Liver (tissue), 9 donors: ENCODE measurements around the gene CLCN4. TPM values are rescaled to one million over a fixed set of nuclear protein-coding genes. Genes with fewer than 3 reads are reported as not detected.

Experiments
- DNase-seq: peaks from one replicate; pipeline ENCODE4 v3.0.0-alpha.2; 2017; ENCODE audit warnings: low spot score
- H3K27ac ChIP-seq, 2 donors: one replicate each; pipeline ENCODE4 v1.7.0; 2013; ENCODE audit warnings: inconsistent platforms in 2 of 2, low read length in 2 of 2, control low read depth in 1 of 2, low read depth in 1 of 2, mild to moderate bottlenecking in 1 of 2
- H3K27me3 ChIP-seq, 4 donors: one replicate each; pipeline versions ENCODE4 v1.6.1 to v1.7.0; 2013; ENCODE audit warnings: low read length in 3 of 4, inconsistent platforms in 1 of 4, mild to moderate bottlenecking in 1 of 4, moderate library complexity in 1 of 4; ENCODE audit not compliant: control insufficient read depth in 4 of 4, insufficient read depth in 4 of 4
- H3K36me3 ChIP-seq, 4 donors: one replicate each; pipeline versions ENCODE4 v1.6.1 to v1.7.0; 2013; ENCODE audit warnings: low read length in 3 of 4, mild to moderate bottlenecking in 3 of 4, low read depth in 1 of 4, moderate library complexity in 1 of 4; ENCODE audit not compliant: control insufficient read depth in 4 of 4, insufficient read depth in 3 of 4
- H3K4me1 ChIP-seq, 4 donors: one replicate each; pipeline versions ENCODE4 v1.6.1 to v1.7.0; 2013; ENCODE audit warnings: low read length in 3 of 4, mild to moderate bottlenecking in 3 of 4, moderate library complexity in 1 of 4; ENCODE audit not compliant: control insufficient read depth in 4 of 4, insufficient read depth in 4 of 4
- H3K4me3 ChIP-seq, 3 donors: one replicate each; pipeline versions ENCODE4 v1.6.1 to v1.7.0; 2013; ENCODE audit warnings: low read length in 3 of 3, control low read depth in 1 of 3, low read depth in 1 of 3, mild to moderate bottlenecking in 1 of 3
- H3K9ac ChIP-seq, 2 donors: one replicate each; pipeline ENCODE4 v1.7.0; 2013; ENCODE audit warnings: low read length in 2 of 2, mild to moderate bottlenecking in 2 of 2, moderate library complexity in 2 of 2, control low read depth in 1 of 2, low read depth in 1 of 2
- H3K9me3 ChIP-seq, 4 donors: one replicate each; pipeline versions ENCODE4 v1.6.1 to v1.7.0; 2013; ENCODE audit warnings: low read length in 3 of 4; ENCODE audit not compliant: control insufficient read depth in 4 of 4
- ATF3 ChIP-seq: IDR thresholded peaks from 2 replicates; pipeline ENCODE4 v1.6.1; 2016; ENCODE audit warnings: antibody characterized with exemption
- EGR1 ChIP-seq, 2 donors: IDR thresholded peaks; 2 replicates each; pipeline ENCODE4 v1.6.1; 2016 to 2018; ENCODE audit warnings: antibody characterized with exemption in 2 of 2, low read depth in 2 of 2
- FOXA1 ChIP-seq: IDR thresholded peaks from 2 replicates; pipeline ENCODE4 v1.6.1; 2016; ENCODE audit warnings: antibody characterized with exemption
- FOXA2 ChIP-seq: IDR thresholded peaks from 2 replicates; pipeline ENCODE4 v1.6.1; 2016; ENCODE audit warnings: antibody characterized with exemption
- GABPA ChIP-seq, 2 donors: IDR thresholded peaks in 1 of 2; conservative IDR thresholded peaks in 1 of 2; 2 replicates each; pipeline ENCODE4 v1.6.1; 2016; ENCODE audit warnings: antibody characterized with exemption in 2 of 2, mild to moderate bottlenecking in 1 of 2, moderate library complexity in 1 of 2
- HNF4A ChIP-seq, 2 donors: conservative IDR thresholded peaks; 2 replicates each; pipeline ENCODE4 v1.6.1; 2016; ENCODE audit warnings: antibody characterized with exemption in 2 of 2, mild to moderate bottlenecking in 2 of 2
- HNF4G ChIP-seq: IDR thresholded peaks from 2 replicates; pipeline ENCODE4 v1.6.1; 2016; ENCODE audit warnings: antibody characterized with exemption
- MAX ChIP-seq: IDR thresholded peaks from 2 replicates; pipeline ENCODE4 v1.6.1; 2016; ENCODE audit warnings: antibody characterized with exemption
- NR2F2 ChIP-seq: IDR thresholded peaks from 2 replicates; pipeline ENCODE4 v1.6.1; 2016; ENCODE audit warnings: antibody characterized with exemption
- RAD21 ChIP-seq, 2 donors: IDR thresholded peaks; 2 replicates each; pipeline ENCODE4 v1.6.1; 2016; ENCODE audit warnings: antibody characterized with exemption in 2 of 2, mild to moderate bottlenecking in 2 of 2
- REST ChIP-seq: IDR thresholded peaks from 2 replicates; pipeline ENCODE4 v1.6.1; 2016; ENCODE audit warnings: antibody characterized with exemption, mild to moderate bottlenecking
- RXRA ChIP-seq, 2 donors: IDR thresholded peaks; 2 replicates each; pipeline ENCODE4 v1.6.1; 2017 to 2018; ENCODE audit warnings: antibody characterized with exemption in 2 of 2, mild to moderate bottlenecking in 1 of 2
- SP1 ChIP-seq: IDR thresholded peaks from 2 replicates; pipeline ENCODE4 v1.6.1; 2018; ENCODE audit warnings: antibody characterized with exemption, mild to moderate bottlenecking
- TAF1 ChIP-seq: conservative IDR thresholded peaks from 2 replicates; pipeline ENCODE4 v1.6.1; 2016; ENCODE audit warnings: antibody characterized with exemption, mild to moderate bottlenecking
- YY1 ChIP-seq: IDR thresholded peaks from 2 replicates; pipeline ENCODE4 v1.6.1; 2016; ENCODE audit warnings: antibody characterized with exemption, mild to moderate bottlenecking
- ZBTB33 ChIP-seq: IDR thresholded peaks from 2 replicates; pipeline ENCODE4 v1.6.1; 2016; ENCODE audit warnings: antibody characterized with exemption
- whole genome bisulfite sequencing: extraction: QIAGEN DNeasy Blood & Tissue Kit; methylation state at CpG from one replicate; pipeline ENCODE4 v1.1.7; 2013; 5-methylcytosine and 5-hydroxymethylcytosine counted together
- polyA plus RNA-seq, 2 donors: library from polyadenylated mRNA; stranded (reverse) in 1 of 2; unstranded in 1 of 2; fragments of 200-250 nt in 1 of 2; fragments of >200 nt in 1 of 2; fragmentation: Nextera tagmentation in 1 of 2; extraction: Ambion mirVana in 1 of 2; gene quantifications; one replicate each; pipeline versions ENCODE4 v1.2.1 to v1.2.3, GENCODE V29; 2013 to 2015
- total RNA-seq, 2 donors: library from RNA; depleted of rRNA; stranded (reverse); fragments of >200 nt; gene quantifications; one replicate each; pipeline ENCODE4 v1.2.3, GENCODE V29; 2014
- donor health status: healthy.
- donor health status: healthy.
- donor health status: healthy.
- donor health status: healthy.
- donor health status: healthy.

Gene CLCN4
- total and polyA plus RNA-seq, 4 donors: 1.5 to 10.9 (median 4.0) TPM

- TF ChIP-seq EGR1 (IDR thresholded peaks at IDR 0.05; ENCODE audit: low read depth in 2 of 2): no peak
Observed at GRCh38 chrX:10245886-10246285, 89.1 kb downstream of the CLCN4 start (continued).

GRCh38 chrX:10246297-10246696 lies 89.5 kb downstream of the CLCN4 start:
- Histone ChIP-seq H3K9me3 (peaks cover 0 to 2% (median 0%) of the 10 kb centered on the region in 4 donors), H3K36me3 (no peaks in the 10 kb centered on the region), H3K4me3 (no peak overlapping the region), H3K27ac (no peak overlapping the region), H3K4me1 (no peaks in the 10 kb centered on the region), H3K9ac (no peak overlapping the region), H3K27me3 (peaks cover 0 to 2% (median 0%) of the 10 kb centered on the region in 4 donors)
- 78% methylated on average over 4 of the region's 4 CpGs for WGBS
- no peak for DNase-seq
- TF ChIP-seq RXRA (IDR thresholded peaks at IDR 0.05) (no peak), ZBTB33 (no peak), GABPA (IDR thresholded peaks at IDR 0.05 in 1 of 2, conservative IDR thresholded peaks at IDR 0.05 in 1 of 2) (no peak), ATF3 (no peak), HNF4A (conservative IDR thresholded peaks at IDR 0.05) (no peak), TAF1 (no peak), HNF4G (no peak), FOXA2 (no peak), SP1 (no peak), FOXA1 (no peak), RAD21 (IDR thresholded peaks at IDR 0.05) (no peak), YY1 (no peak), REST (no peak), NR2F2 (no peak)

- Histone ChIP-seq H3K27ac (no peak overlapping the region), H3K36me3 (no peaks in the 10 kb centered on the region), H3K4me3 (no peak overlapping the region), H3K9ac (no peak overlapping the region), H3K4me1 (no peaks in the 10 kb centered on the region), H3K9me3 (peaks cover 0 to 2% (median 0%) of the 10 kb centered on the region in 4 donors), H3K27me3 (peaks cover 0 to 2% (median 0%) of the 10 kb centered on the region in 4 donors)
- TF ChIP-seq ATF3: no peak
- no peak for TF ChIP-seq HNF4A (conservative IDR thresholded peaks at IDR 0.05)
- TF ChIP-seq FOXA2: no peak
- TF ChIP-seq SP1: no peak
- no peak for TF ChIP-seq GABPA (IDR thresholded peaks at IDR 0.05 in 1 of 2, conservative IDR thresholded peaks at IDR 0.05 in 1 of 2)
- no peak for TF ChIP-seq EGR1 (IDR thresholded peaks at IDR 0.05; ENCODE audit: low read depth in 2 of 2)
- TF ChIP-seq ZBTB33: no peak
- no peak for TF ChIP-seq MAX
- DNase-seq: no peak
- 98% methylated on average over 2 of the region's 2 CpGs for WGBS
Observed at GRCh38 chrX:10246846-10247245, 90.1 kb downstream of the CLCN4 start.
